ENCODE measurements around the gene FZD2.

The FZD2 gene

GRCh38 chr17:44556832-44557606 lies at the start of gene FZD2:
TSS of gene FZD2 (plus strand) at chr17:44557484. CDS start at chr17:44557689, 205 bp downstream.
- no peak for TF ChIP-seq CTCF (IDR thresholded peaks at IDR 0.05)
- no peak for TF ChIP-seq ZFX (IDR thresholded peaks at IDR 0.05; ENCODE audit: borderline replicate concordance)
- no peak within 1 kb of the TSS for H3K27ac ChIP-seq

GRCh38 chr17:44511241-44512134 lies 45.8 kb upstream of the FZD2 start:
- TF ChIP-seq CTCF (IDR thresholded peaks at IDR 0.05), result peak; percentile 45

GRCh38 chr17:44518032-44518431 lies 39.3 kb upstream of the FZD2 start:
- no peak overlapping the region for H3K27ac ChIP-seq
- TF ChIP-seq CTCF (IDR thresholded peaks at IDR 0.05) (no peak), ZFX (IDR thresholded peaks at IDR 0.05; ENCODE audit: borderline replicate concordance) (no peak)

More at GRCh38 chr17:44511241-44512134, 45.8 kb upstream of the FZD2 start:
- H3K27ac ChIP-seq, result peak overlapping the region; percentile 53

- H3K27ac ChIP-seq, result no peak overlapping the region
- TF ChIP-seq ZFX (IDR thresholded peaks at IDR 0.05; ENCODE audit: borderline replicate concordance), result no peak
- TF ChIP-seq CTCF (IDR thresholded peaks at IDR 0.05), result peak; percentile 77
Measured at GRCh38 chr17:44522883-44523671, 34.2 kb upstream of the FZD2 start.

- no peak overlapping the region for H3K27ac ChIP-seq
- TF ChIP-seq CTCF (IDR thresholded peaks at IDR 0.05), result no peak
- TF ChIP-seq ZFX (IDR thresholded peaks at IDR 0.05; ENCODE audit: borderline replicate concordance), result no peak
Measured at GRCh38 chr17:44523672-44523972, 33.7 kb upstream of the FZD2 start.

GRCh38 chr17:44527102-44527501 lies 30.2 kb upstream of the FZD2 start:
- no peak overlapping the region for H3K27ac ChIP-seq
- TF ChIP-seq CTCF (IDR thresholded peaks at IDR 0.05) (no peak), ZFX (IDR thresholded peaks at IDR 0.05; ENCODE audit: borderline replicate concordance) (no peak)

Data from 22Rv1 (cell line).